ENCODE measurements around the gene ITGAD.
"Not testable (repeated sequence)": the region's sequence is repeated elsewhere in the genome, so short reads cannot be mapped to it uniquely, and the experiment has no call there.

Gene ITGAD

DNA sequence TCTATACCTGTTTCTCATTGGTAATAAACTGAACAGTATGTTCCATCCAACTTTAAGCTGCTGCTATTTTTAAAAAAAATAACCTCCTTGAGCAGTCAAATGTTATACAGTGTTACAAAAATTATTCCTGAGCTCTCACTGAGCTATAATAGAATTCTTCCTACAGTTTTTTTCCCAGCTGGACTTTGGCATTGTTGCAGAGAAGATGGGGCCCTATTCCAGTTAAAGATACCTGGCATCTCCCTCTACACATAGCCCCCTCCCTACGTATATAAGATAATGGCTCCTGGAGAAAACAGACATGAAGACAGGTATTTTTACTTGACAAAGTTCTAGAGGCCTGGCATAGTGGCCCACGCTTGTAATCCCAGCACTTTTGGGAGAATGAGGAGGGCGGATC lies 36.7 kb downstream of the ITGAD start:
- no peak for DNase-seq (ENCODE audit: low read depth)

DNA sequence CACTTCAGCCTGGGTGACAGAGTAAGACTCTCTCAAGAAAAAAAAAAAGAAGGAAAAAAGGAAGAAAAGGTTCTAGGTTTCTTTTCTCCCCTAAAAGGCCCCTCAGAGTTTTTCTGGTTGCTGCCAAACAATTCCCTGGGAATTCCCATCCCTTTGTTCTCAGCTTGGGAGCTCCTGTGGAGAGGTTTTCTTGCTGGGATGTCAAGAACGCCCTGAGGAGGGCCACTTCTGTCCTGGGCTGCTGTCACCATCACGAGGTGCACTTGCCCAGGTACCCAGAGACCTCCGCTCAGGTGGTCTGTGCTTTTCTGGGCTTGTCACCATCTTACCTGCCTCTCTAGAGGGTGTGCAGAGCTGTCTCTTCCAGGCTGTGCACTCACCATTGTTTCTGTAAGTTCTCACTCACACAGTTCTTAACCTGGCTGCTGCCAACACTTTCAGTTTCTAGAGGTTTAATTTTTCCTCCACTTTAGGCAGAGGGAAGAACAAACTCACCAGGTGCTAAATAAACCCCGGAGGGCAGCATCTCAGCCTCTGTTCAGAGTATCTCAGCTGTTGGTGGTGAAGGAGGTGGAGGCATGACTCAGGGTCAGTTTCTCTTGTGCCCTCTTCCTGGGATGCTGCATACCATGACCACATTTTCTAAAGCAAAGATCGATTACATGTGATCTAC lies 37.4 kb downstream of the ITGAD start:
- no peak for DNase-seq (ENCODE audit: low read depth)

DNA sequence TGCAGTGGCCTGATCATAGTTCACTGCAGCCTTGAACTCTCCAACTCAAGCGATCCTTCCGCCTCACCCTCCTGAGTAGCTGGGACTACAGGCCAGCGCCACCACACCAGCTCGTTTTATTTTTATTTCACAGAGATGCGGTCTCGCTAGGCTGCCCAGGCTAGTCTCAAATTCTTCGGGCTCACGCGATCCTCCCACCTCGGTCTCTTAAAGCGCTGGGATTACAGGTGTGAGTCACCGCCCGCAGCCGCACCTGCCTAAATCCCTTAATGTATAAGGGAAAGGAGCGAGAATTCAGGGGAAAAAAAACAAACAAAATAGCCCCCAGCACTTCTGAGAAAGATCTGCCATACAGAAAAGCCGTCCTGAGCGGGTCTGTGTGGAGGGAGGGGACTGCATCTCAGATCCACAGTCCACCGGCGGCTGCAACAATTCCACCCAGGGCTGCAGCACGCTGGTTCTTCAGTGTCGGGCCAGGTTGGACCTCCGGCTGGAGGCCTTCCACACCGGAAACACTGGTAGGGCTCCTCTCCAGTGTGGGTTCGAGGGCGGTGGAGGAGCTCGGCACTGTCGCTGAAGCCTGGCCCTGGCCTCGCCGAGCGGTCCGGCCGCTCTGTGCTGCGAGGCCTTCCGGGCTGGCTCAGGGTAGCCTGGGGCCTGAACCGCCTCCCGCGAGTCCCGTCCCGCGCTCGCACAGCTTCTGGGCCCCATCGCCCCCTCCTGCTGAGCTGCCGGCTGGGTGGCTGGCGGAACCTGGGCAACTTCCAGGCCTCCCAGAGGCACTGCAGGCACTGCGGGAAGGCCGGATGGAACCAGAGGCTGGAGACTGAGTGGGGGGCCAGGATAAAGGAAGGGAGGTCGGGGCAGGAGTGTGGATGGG lies 42.4 kb downstream of the ITGAD start:
- no peak for DNase-seq (ENCODE audit: low read depth)

DNA sequence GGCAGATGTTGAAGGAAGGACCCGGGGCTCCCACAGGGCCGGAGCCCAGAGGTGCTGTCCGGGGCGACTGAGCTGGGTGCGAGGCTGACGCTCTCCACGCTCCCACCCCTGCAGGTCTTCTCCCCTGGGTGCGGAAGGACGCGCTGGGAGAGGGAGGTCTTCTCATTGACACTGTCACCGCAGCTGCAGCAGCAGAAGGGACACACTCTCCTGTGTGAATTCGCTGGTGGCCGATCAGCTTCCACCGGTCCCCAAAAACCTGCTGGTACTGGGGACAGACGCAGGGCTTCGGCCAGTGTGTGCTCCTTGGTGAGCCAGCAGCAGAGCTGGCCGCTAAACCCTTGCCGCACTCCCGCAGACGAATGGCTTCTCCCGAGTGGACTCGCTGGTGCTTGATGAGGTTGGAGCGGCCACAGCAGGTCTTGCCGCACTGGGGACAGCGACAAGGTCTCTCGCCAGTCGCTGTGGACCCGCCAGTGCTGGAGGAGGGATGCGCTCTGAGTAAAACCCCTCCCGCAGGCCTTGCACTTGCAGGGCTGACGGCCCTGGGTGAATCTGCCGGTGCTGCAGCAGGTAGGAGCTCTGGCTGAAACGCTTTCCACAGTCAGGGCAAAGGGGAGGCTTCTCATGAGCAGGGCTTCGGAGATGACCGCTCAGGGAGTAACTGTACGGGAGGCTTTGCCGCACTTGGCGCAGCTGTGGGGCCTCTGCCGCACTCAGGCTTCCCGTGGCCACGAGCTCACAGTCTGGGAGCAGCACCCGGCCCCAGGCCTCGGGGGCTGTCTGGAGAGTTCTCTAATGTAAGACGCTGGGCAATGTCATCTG lies 43.3 kb downstream of the ITGAD start:
- no peak for DNase-seq (ENCODE audit: low read depth)

DNA sequence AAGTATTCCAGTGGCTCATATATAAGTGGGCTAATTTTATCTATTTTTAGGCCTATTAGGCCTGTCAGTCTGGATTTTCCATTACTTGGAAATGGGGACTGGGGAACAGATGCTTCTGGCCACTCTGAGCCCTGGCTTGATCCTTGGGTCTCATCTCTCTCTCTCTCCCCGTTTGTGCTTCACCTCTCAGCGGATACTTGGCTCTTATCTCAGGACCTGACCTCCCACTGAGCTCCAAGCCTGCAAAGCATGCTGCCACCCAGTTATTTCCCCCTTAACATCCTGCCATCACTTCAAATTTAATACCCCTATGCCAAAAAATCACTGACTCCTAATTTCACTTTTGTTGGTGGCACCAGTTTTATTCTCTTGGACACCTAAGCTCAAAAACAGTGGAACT lies 45.3 kb downstream of the ITGAD start:
- DNase-seq (ENCODE audit: low read depth): no peak

DNA sequence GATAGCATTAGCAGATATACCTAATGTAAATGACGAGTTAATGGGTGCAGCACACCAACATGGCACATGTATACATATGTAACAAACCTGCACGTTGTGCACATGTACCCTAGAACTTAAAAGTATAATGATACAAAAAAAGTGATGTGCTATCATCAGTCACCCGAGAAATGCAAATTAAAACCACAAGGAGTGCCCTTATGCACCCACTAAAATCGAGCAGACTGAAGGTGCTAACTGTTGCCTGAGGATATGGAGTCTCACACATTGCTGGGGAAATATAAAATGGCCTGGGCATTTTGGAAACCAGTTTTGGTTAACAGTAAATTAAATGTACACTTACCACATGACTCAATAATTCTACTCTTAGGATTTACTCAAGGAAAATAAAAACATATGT lies 45.9 kb downstream of the ITGAD start:
- not testable (repeated sequence) for DNase-seq (ENCODE audit: low read depth)

DNA sequence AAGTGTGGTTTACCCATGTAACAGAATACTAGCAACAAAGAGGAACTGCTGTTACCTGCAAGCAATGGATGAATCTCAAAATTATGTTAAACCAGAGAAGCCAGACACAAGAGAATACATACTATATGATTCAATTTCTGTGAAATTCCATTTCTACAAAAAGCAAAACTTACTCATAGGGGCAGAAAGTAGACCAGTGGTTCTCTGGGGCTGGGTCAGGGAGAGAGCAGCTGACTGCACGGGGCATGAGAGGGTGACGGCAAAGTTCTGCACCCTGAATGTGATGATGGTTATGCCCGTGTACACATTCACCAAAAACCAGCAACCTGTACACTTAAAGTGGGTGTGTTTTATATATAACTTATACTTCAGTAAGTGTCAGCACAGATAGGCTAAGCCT lies 46.4 kb downstream of the ITGAD start:
- no peak for DNase-seq (ENCODE audit: low read depth)

DNA sequence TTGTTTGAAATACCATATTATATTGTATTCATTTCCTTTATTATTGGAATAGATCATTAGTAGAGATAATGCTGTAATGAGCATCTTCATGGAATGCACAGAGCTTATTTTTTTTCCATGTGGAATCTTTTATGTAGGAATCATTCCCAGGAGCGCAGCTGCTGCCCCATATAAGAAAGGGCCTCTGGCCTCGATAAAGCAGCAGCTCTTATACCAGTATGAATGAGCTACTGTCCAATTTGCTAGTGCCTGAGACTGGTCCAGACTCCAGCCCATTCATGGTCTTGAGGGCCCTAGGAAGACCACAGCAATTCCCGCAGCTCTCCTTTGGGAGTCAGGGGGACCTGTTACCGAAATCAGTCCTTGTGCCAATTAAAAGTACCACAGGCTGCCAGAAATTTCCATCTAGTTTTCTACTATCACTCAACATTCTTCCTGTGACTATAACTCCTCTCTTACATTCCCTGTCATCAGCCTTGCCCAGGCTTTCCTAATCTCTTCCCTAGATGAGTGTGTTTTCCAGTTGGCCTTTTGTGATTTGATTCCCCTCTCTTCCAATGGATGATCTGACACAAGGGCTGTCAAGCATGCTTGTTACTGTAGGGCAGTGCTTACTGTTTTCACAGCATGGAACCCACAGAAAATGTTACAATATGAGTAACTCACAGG lies 47.5 kb downstream of the ITGAD start:
- no peak for DNase-seq (ENCODE audit: low read depth)

DNA sequence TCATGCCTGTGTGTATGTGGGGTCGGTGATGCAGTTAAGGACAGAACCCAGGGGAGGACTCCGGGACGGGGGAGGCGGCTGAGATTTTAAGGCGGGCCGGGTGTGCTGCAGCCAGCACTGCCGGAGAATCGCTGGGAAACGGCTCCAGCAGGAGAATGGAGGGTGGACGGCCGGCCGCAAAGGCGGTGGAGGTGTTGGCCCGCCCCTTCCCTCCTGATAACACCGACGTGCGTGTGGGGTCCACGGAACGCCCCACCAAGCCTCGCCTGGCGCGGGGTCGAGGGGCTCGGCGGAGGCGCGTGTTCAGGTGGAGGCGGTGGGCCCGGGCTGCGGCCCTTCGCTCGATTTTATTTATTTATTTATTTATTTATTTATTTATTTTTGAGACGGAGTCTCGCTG lies 48.8 kb downstream of the ITGAD start:
- DNase-seq (ENCODE audit: low read depth): no peak

DNA sequence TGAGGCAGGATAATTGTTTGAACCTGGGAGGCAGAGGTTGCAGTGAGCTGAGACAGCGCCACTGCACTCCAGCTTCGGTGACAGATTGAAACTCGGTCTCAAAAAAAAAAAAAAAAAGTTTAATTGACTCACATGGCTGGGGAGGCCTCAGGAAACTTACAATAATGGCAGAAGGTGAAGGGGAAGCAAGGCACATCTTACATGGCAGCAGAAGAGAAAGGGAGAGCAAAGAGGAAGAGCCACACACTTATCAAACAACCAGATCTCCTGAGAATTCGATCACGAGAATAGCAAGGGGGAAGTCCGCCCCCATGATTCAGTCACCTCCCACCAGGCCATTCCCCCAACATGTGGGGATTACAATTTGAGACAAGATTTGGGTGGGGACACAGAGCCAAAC lies 52.8 kb downstream of the ITGAD start:
- not testable (repeated sequence) for DNase-seq (ENCODE audit: low read depth)

DNA sequence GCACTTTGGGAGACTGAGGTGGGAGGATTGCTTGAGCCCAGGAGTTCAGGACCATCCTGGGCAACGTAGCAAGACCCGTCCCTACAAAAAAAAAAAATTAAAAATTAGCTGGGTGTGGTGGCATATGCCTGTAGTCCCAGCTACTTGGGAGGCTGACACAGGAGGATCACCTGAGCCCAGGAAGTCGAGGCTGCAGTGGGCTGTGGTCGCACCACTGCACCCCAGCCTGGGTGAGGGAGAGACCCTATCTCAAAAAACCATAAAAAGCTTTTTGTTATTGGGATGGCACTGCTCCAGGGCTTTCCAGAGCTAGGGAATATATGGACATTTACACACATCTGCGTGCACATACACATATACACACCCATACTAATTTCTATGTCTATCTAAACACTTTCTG lies 58.1 kb downstream of the ITGAD start:
- DNase-seq (ENCODE audit: low read depth): no peak

DNA sequence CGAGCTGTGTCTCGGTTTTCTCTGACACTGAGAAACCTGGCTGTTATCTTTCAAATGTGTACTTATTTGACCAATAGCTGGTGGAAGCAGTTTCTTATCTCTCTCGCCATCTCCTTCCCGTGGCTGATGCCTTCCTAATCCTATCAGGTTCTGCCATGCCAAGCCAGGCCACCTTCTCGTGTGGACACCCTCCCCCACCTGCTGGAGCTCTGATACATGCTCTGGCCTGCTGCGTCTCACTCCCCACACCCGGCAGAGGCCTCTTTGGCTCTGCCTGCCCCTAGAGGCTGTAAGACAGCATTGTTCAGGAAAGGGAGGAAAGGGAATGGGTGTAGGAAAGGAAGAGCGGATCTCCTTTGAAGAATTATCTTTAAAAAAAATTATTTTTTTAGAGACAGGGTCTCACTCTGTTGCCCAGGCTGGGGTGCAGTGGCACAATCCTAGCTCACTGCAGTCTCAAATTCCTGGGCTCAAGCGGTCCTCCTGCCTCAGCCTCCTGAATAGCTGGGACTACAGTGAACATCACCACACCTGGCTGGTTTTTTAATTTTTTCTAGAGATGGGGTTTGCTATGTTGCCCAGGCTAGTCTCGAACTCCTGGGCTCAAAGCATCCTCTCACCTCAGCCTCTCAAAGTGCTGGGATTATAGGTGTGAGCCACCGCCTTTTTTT lies 58.7 kb downstream of the ITGAD start:
- DNase-seq (ENCODE audit: low read depth): no peak

DNA sequence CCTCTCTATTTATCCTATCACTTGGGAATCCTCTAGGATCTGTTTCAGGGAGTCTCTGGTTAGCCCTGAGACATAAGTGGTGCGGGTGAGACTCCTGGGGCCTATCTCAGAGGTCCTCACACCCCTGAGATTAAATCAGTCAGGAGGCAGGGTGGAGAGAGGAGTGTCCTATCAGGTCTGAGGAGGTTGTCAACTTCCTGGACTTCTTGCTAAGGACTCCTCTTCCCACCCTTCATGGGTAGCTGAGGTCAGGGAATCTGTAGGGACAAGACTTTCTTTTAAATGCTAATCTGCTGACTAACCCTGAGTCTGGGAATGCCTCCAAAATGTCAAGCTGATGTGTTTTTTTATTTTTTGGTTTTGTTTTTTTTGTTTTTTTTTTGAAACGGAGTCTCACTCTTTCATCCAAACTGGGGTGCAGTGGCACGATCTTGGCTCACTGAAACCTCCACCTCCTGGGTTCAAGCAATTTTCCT lies 59.5 kb downstream of the ITGAD start:
- DNase-seq (ENCODE audit: low read depth): no peak

DNA sequence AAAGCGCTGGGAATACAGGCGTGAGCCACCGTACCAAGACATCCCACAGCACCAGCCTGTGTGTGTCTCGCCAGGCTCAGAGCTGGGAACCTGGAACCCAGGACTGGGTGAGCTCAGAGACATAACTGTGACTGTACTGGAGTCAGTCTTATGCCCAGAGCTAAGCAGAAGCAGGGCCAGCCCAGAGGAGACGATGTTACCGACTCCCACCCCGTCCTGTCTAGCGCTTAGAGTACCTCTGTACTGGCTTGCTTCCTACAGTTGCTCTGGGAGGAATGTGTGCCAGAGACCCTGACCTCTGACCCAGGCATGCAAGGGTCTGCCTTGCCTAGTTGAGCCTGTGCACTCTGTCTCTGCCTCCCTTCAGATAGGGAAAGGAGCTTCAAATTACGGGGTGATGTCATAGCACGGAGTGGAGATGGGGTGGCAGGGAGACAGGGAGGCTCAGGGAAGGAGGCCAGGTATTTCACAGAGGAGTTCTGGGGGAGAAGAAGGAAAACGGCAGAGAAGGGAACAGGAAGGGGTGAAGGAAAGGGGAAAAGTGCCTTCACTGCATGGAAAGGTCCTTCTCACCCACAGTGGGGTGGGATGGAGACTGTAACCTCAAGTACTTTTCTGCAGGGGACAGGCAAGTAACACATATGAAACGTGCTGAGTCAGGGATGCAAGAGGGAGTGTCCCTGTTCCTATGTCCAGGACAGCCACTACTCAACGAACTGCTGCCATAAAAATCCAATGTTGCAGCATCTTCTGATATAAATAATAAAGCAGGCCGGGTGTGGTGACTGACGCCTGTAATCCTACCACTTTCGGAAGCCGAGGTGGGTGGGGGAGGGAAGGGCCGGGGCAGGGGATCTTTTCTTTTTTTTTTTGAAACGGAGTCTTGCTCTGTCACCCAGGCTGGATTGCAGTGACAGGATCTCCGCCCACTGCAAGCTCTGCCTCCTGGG lies 60.4 kb downstream of the ITGAD start:
- no peak for DNase-seq (ENCODE audit: low read depth)

DNA sequence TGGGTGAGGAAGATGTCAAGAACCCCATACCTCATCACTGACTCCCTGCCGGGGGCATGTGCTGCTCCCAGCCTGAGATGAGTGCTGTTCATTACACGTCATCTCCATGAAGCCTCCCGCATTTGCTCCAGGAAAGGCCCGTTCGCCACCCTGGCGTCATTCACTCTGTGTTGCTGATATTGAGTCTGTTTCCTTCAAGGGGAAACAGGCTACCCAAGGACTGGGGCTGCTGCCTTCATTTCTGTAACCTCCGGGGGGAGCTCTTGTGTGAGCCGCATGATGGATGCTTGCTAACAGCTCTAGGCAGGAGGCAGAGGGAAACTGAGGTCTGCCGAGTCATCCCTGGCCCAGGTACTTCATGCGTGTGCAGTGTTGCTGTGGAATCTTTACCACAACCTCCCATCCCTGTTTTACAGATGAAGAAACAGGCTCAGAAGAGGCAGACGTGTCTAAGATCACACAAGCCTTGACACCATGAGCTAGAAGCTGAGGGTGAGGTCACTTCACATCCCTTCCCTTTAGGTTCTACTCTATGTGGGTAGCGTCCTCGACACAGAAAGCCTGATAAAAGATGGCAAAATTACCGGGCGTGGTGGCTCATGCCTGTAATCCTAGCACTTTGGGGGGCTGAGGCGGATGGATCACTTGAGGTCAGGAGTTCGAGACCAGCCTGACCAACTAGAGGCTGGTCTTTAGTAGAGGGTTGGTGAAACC lies 62.6 kb downstream of the ITGAD start:
- DNase-seq (ENCODE audit: low read depth): no peak

DNA sequence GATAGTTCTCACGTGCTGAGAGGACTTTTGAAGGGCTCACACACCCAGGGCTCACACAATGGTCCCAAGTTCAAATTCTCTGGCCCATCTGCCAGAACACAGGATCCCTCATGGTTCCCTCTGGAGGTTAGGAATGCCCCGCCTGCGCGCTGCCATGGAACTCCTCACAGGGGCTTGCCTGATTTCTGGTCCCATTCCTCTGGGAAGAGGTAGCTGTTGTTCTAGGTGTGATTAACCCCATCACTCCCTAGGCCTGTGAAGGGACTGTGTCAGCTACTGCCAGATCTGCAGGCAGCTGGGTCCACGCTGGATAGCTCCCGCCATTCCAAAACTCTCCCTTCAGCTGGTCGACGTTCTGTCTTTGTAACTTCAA lies 63.8 kb downstream of the ITGAD start:
- no peak for DNase-seq (ENCODE audit: low read depth)

DNA sequence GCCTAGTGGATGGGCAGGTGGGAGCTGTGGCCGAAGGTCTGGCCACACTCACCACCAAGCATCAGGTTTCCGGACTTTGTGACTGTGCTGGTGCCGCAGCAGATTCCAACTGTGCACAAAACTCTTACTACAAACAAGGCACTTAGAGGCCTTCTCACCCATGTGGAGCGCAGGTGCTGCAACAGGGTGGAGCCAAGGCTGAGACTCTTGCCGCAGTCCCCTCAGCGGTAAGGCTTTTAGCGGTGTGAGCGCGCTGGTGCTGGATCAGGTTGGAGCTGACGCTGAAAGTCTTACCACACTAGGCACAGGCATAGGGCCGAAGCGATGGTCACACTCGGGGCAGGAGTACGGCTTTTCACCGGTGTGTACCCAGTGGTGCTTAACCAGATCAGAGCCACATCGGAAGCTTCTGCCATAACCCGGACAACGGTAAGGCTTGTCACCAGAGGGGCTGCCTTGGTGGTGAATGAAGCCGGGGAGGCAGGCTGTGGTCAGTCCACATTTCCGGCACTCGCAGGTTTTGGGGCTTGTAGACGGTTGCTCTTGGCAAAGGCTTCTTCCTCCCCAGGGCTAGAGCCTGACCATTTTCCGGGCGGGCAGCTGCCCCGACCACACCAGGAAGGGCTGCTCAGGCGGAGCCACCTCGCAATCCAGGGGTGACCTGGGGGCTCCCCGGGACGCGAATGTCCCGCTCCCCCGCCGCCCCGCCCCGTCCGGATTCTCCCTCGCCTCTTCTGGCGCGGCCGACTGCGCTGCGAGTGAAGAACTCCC lies 65.1 kb downstream of the ITGAD start:
- no peak for DNase-seq (ENCODE audit: low read depth)

DNA sequence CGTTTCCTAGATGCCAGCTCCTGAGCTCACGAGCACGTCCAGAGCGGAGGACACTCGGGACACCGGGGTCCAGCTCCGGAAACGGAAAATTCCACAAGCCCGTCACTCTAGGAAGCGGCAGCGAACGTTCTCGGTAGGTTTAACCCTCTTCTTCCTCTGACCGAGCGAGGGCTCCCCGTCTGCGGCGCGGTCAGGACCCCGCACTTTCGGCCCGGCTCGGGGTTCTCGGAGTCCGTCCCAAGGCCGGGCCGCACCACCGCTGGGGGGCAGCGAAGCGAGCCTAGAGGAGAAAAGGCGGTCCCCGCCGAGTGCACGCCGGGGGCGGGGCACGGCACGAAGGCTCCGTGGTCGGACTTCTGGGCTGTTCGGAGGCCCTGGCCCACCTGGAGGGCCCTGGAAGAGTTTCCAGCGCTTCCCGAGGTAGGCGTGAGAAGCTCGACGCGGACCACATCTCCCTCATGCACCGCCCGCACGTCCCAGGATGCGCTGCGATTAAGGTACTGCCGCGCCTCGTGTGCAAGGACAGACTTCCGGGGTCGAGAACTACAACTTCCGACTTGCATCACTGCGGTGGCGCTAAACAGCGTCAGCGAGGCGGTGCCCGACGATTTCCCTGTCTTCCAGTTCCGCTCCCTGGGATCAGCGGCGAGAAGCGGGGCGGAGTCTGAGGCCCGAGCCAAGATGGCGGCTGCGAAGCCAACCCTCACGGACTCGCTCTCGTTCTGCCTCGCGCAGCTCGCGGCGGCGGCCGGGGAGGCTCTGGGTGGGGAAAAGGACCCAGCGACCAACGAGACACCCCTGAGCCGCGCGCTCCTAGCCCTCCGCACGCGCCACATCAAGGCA lies 65.9 kb downstream of the ITGAD start, which contains the start of gene ARMC5:
Gene ARMC5, plus strand, starts transcription at position 658 of the 843 bp plus-strand sequence. Its CDS starts 24 bp downstream, at position 682.
- DNase-seq (ENCODE audit: low read depth): peak; percentile 91

All from activated T-cell treated with anti-CD3 and anti-CD28 coated beads for 1 hour (primary cell).